Tongue (tissue), 2 donors: ENCODE results near the gene TST. TPM values are rescaled to one million over a fixed set of nuclear protein-coding genes. Genes with fewer than 3 reads are reported as not detected.

Experiments used
- DNase-seq: peaks from one replicate; pipeline ENCODE4 v3.0.0-alpha.2; 2015
- total RNA-seq: library from RNA; depleted of rRNA; stranded (reverse); fragments of >200 nt; gene quantifications from one replicate; pipeline ENCODE4 v1.2.3, GENCODE V29; 2014

Gene TST
- total RNA-seq, 1 donor from 2014 or later = 28.3 TPM

GRCh38 chr22:37032134-37032534, 12.9 kb upstream of the TST start:
- peak; percentile 51 for DNase-seq

GRCh38 chr22:37030560-37031281, 11.5 kb upstream of the TST start:
- DNase-seq = no peak

GRCh38 chr22:37028692-37029674, 9.7 kb upstream of the TST start:
- DNase-seq = no peak

- no peak for DNase-seq
Measured at GRCh38 chr22:37027556-37027955, 8.3 kb upstream of the TST start.

- DNase-seq = no peak
Measured at GRCh38 chr22:37026325-37026724, 7.1 kb upstream of the TST start.

GRCh38 chr22:37025500-37026070, 6.3 kb upstream of the TST start:
- no peak for DNase-seq

GRCh38 chr22:37024339-37025157, 5.3 kb upstream of the TST start:
- DNase-seq = no peak

GRCh38 chr22:37023743-37024338, 4.6 kb upstream of the TST start:
- no peak for DNase-seq

GRCh38 chr22:37022483-37023337, 3.5 kb upstream of the TST start:
- no peak for DNase-seq

GRCh38 chr22:37021710-37022482, 2.6 kb upstream of the TST start:
- DNase-seq = peak; percentile 42

GRCh38 chr22:37021041-37021440, 1.8 kb upstream of the TST start:
- no peak for DNase-seq

GRCh38 chr22:37020192-37020479, 889 bp upstream of the TST start:
- peak; percentile 63 for DNase-seq

- DNase-seq = peak; percentile 85
Measured at GRCh38 chr22:37018815-37019308, 385 bp downstream of the TST start.

- no peak for DNase-seq
Measured at GRCh38 chr22:37018086-37018814, 997 bp downstream of the TST start.

GRCh38 chr22:37017356-37017755, 1.9 kb downstream of the TST start:
- DNase-seq = peak; percentile 66

- no peak for DNase-seq
Measured at GRCh38 chr22:37016134-37016910, 2.9 kb downstream of the TST start.

- no peak for DNase-seq
Measured at GRCh38 chr22:37015587-37015878, 3.7 kb downstream of the TST start.

- DNase-seq = no peak
Measured at GRCh38 chr22:37014835-37015586, 4.2 kb downstream of the TST start.
